Embryonic facial prominence (tissue), 1 donor: ENCODE results near the gene CABYR.

Source experiments
- DNase-seq: peaks from one replicate; pipeline ENCODE4 v3.0.0-alpha.2; 2016; ENCODE audit errors: extremely low spot score

The CABYR gene

DNA sequence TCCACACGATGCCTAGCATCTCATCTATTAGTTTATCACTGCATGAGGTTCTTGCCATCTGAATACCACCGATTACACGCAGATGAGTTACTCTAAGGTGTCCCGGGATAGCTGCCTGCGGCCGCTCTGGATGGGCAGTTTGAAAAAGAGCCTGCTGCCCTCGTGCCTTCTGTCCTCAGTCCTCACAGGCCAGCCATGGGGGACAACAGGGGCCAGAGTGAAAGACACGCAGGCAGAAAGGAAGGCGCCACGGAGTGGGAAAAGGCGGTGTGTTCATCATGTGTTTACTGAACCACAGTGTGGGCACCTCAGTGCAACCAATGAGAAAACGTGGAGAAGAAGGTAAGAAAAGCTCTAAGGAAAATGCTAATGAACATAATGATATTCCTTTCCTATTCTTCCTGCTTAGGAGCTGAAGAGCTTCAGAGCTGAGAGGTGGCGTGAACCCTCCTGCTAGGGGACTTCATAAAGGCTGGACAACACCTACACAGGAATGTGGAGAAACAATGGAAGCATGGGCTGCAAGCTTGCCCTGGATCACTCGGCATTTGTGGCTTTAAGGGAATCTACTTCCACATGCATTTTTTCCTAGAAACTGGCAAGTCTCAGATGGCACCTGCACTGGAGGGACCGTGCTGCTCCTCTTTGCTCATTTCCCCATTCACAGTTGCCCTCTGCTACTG lies 50.9 kb downstream of the CABYR start:
- no peak for DNase-seq

DNA sequence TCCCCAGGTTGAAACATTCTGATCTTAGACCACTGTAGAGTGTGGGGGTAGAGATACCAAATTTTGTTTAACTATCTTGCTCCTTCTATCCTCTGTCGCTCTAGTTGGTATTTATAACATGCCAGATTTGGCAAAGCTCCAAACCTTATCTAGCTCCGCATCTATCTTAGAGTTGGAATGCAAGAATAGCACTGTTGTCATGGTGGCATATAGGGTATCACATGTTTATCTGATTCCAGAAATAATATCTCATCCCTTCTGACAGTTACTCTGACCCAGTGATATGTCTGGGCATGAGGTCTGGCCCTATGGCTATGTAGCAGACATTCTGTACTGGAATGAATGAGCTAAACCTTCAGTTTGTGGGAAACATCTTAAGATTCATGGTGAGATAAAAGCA lies 51.7 kb downstream of the CABYR start:
- DNase-seq: no peak

DNA sequence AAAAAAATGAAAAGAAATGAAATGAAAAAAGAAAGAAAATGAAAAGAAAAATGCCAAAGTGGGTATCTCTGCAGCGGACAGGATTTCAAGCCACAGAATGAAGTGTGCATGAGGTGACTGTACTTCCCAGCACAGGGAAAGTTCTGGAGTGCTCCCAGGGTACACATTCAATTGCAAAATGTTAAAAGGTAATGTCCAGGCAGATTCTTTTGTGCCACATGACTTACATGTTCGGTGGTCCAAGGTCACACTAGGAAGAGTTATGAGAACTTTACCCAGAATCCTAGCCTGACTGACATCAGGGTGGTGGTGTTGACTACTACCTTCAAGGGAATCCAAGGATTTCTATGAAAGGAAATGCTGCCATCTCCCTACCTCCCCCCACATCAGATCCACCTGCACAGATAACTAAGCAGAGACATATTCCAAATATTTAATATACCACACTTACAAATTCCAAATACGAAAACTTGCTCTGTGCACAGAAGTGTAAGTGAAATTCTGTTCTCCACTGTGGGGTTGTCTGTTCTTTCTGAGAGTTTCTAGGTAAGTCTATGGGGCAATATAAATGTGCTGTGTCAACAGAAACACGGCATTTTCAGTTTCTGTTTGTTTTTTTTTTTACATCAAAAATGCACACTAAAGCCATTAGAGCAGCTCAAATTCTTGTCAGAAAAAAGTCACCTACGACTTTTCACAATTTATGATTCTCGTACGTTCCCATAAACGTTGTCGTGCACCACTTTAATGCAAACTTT lies 56.6 kb downstream of the CABYR start:
- no peak for DNase-seq

GRCh38 chr18:24196764-24197163 lies 57.9 kb downstream of the CABYR start:
- DNase-seq: no peak

DNA sequence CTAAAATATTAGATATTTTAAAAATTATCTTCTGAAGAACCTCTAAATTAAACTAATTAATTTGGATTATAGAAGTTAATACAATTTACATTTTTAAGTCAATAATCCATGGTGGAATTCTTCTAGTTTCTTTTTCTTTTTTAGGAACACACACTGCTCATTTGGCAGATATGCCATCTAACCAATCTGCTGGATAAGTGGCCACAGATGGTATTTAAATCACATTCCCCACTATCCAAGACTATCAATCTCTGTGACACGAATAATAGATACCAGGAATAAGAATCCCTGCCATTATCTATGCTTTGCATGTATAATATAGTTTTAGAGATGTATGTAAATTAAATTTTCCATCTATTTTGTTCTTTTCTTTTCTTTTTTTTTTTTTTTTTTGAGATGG lies 58.5 kb downstream of the CABYR start:
- DNase-seq: no peak

DNA sequence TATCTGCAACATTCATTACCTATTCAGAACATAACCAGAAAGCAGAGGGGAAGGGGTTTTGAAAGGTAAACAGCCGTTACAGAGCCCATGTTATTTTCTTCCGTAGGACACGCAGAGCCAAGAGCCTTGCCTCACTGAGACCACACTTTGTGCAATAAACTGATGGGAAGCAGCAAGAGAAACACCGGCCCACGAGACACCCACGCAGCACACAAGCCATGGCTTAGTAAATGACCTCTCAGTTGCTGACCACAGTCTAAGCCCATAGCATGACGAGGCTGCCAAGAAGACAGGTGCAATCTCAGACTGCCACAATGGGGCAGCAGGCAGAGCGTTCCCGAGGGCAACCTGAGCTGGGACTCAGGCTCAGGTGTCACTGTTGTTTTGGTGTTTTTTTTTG lies 59.6 kb downstream of the CABYR start:
- DNase-seq: no peak

- no peak for DNase-seq
Measured at GRCh38 chr18:24199372-24199962, 60.6 kb downstream of the CABYR start.

- DNase-seq: no peak
Measured at GRCh38 chr18:24200494-24201290, 61.8 kb downstream of the CABYR start.

- no peak for DNase-seq
Measured at GRCh38 chr18:24201699-24202687, 63.1 kb downstream of the CABYR start.

DNA sequence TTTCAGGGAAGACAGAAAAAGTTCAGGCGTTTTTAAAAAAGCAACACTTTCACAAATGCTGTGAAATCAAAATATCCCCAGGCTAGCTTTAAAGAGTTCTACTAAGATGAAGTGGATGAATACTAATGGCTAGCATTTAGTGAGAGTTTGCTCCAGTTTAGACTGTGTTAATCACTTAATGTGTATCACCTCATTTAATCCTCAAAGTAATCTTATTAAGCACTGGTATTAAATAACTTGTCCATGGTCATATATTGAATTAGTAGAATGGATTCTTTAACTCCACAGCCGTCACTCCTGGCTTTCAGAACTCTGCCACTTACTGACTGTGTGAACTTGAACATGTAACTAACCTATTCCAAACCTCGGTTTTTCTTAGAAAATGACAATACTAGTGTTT lies 66.0 kb downstream of the CABYR start:
- DNase-seq: no peak

DNA sequence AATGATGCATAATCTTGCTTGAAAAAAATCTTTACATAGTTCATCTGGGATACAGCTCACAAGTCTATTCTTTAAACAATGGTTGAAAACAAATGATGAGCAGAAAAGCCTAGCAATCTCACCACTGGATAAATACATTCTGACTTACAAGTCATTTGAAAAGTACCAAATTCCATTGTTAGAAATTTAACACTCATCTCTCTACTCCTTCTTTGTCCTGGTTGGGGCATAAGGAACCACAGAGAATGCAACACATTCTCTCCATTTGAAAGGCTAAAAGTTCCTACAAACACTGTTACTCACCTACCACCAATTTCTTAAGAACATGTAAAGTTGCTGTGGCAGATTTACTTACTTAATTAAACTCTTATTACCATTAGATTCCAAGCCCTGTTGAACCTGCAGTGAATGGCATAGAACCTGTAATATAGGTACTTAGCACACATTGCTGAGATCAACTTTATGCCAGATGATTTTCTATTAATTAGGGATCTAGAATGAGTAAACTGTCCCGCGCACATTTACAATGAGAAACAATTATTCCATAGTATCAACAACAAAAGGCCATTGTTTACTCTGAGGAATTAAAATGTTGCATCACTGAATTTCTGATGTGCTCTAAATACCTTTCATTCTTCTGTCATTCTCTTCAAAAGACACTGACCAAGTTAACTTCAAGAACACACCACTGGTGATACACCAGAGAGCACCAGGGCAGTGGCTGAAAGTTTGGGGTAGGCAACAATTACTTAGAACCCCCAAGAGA lies 69.6 kb downstream of the CABYR start:
- no peak for DNase-seq

- DNase-seq: no peak
Measured at GRCh38 chr18:24209558-24209957, 70.7 kb downstream of the CABYR start.
